Mucosa of descending colon (tissue), 3 donors: ENCODE data around the gene ATOH1. TPM values are rescaled to one million over a fixed set of nuclear protein-coding genes. Genes with fewer than 3 reads are reported as not detected.

Experiments used
- ATAC-seq: fragments of 200-7000 bp; cut with Tn5 transposase; one replicate; pipeline ENCODE4 v1.9.1; 2020; ENCODE audit warnings: mild to moderate bottlenecking, moderate library complexity
- DNase-seq, 3 donors: peaks; one replicate each; pipeline ENCODE4 v3.0.0-alpha.2; 2020
- H3K36me3 ChIP-seq: fragments of 200-600 bp; one replicate; pipeline ENCODE4 v1.8.0; 2021; ENCODE audit warnings: low read depth, mild to moderate bottlenecking
- H3K4me1 ChIP-seq: fragments of 200-600 bp; one replicate; pipeline ENCODE4 v1.8.0; 2021; ENCODE audit warnings: low read depth, mild to moderate bottlenecking
- H3K4me3 ChIP-seq: fragments of 200-600 bp; one replicate; pipeline ENCODE4 v1.8.0; 2021; ENCODE audit warnings: mild to moderate bottlenecking
- H3K9me3 ChIP-seq: fragments of 200-600 bp; one replicate; pipeline ENCODE4 v1.8.0; 2021; ENCODE audit warnings: mild to moderate bottlenecking
- intact Hi-C, 2 donors: fragments of 100-400 bp; cut with DNase I in 1 of 2; cut with micrococcal nuclease in 1 of 2; formaldehyde crosslinking; loops; one replicate each; pipeline versions ENCODE4 v1.11.0 to v1.11.1; 2022; cut with DNase I, micrococcal nuclease
- total RNA-seq, 3 donors: library from RNA; stranded (reverse); fragmentation: NEBNext Ultra II Directional in 2 of 3; extraction: Animal tissue kit (Norgen Biotek cat#: 25700) in 2 of 3; gene quantifications; one replicate each; pipeline versions ENCODE4 v1.2.1 to v1.2.4, GENCODE V29; 2021 to 2023
- TF ChIP-seq, protein P1 (sequence below): fragments of 200-600 bp; IDR thresholded peaks from one replicate; pipeline ENCODE4 v1.8.0; 2022; ENCODE audit warnings: antibody characterized with exemption, mild to moderate bottlenecking
- donor health status: DM: no; HTN: no; CAD: no; lungs with moderate emphysema.
- donor health status: DM: no; HTN: no; CAD: no.
- donor health status: DM: no; HTN: yes; CAD: no.

Gene ATOH1
- total RNA-seq, 3 donors from 2014 or later, result 14.0 to 75.1 (median 43.9) TPM

GRCh38 chr4:93788712-93789111 is 39.8 kb upstream of the ATOH1 start:
- H3K36me3 ChIP-seq, result no peaks in the 10 kb centered on the region
- TF ChIP-seq, protein P1, sequence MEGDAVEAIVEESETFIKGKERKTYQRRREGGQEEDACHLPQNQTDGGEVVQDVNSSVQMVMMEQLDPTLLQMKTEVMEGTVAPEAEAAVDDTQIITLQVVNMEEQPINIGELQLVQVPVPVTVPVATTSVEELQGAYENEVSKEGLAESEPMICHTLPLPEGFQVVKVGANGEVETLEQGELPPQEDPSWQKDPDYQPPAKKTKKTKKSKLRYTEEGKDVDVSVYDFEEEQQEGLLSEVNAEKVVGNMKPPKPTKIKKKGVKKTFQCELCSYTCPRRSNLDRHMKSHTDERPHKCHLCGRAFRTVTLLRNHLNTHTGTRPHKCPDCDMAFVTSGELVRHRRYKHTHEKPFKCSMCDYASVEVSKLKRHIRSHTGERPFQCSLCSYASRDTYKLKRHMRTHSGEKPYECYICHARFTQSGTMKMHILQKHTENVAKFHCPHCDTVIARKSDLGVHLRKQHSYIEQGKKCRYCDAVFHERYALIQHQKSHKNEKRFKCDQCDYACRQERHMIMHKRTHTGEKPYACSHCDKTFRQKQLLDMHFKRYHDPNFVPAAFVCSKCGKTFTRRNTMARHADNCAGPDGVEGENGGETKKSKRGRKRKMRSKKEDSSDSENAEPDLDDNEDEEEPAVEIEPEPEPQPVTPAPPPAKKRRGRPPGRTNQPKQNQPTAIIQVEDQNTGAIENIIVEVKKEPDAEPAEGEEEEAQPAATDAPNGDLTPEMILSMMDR, result no peak
- DNase-seq, result no peak
- intact Hi-C loops, result loop anchor here in 1 of 2 donors (10.0 kb wide), 1 partner anchor 336 kb away; no protein-coding TSS in a partner anchor
- no peak overlapping the region for H3K4me3 ChIP-seq
- H3K4me1 ChIP-seq, result no peaks in the 10 kb centered on the region
- H3K9me3 ChIP-seq, result no peaks in the 10 kb centered on the region
- ATAC-seq, result no peak

GRCh38 chr4:93791570-93792195 is 36.9 kb upstream of the ATOH1 start:
- TF ChIP-seq, protein P1, result peak; percentile 34
- no peak overlapping the region for H3K4me3 ChIP-seq
- no peaks in the 10 kb centered on the region for H3K9me3 ChIP-seq
- H3K36me3 ChIP-seq, result no peaks in the 10 kb centered on the region
- intact Hi-C loops, result loop anchor here in 1 of 2 donors (10.0 kb wide), 1 partner anchor 333 kb away; no protein-coding TSS in a partner anchor
- ATAC-seq, result peak; percentile 90
- H3K4me1 ChIP-seq, result no peaks in the 10 kb centered on the region
- peak in 2 of 3 donors; percentile 36 to 73 for DNase-seq

DNA sequence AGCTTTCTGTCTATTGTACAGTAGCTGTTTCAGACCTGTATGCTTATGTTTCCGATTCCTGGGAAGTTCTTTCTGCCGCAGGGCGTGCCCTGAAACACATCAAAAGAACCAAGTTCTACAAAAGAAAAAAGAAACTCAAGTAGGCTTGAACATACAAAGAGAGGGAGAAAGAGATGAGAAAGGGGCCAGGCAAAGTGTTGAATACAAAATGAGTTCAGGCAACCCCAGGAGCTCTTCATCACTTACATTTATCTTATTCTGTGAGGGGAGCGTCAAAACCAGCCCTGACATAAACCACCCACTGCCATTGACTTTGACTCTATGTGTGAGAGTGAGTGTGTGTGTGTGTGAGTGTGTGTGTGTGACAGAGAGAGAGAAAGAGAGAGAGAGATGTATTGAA is 26.5 kb upstream of the ATOH1 start:
- Histone ChIP-seq H3K4me1 (no peaks in the 10 kb centered on the region), H3K9me3 (no peaks in the 10 kb centered on the region), H3K36me3 (no peaks in the 10 kb centered on the region), H3K4me3 (no peak overlapping the region)
- DNase-seq (no peak), ATAC-seq (no peak)
- TF ChIP-seq, protein P1, result no peak
- intact Hi-C loops, result no loop called here

DNA sequence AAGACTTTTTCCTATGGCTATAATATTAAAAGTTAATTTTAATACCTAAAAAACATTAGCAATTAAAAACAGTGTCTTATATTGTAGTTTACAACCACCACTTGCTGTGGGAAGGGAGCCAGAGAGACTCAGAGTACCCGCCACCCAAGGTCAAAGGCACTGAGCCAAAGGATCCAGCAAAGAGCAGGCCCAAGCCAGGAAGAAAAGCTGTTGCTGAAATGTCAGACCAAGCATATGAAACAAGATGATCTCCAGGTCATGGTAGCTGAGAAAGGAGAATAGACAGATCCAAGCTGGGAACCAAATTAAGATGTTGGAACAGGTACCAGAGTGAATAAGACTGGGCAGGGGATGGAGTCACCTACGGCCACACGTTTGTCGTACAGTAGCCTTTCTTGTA is 18.8 kb upstream of the ATOH1 start:
- DNase-seq, result peak in 2 of 3 donors; percentile 34 to 63
- ATAC-seq, result no peak
- intact Hi-C loops, result no loop called here
- Histone ChIP-seq H3K9me3 (no peaks in the 10 kb centered on the region), H3K36me3 (no peaks in the 10 kb centered on the region), H3K4me1 (no peaks in the 10 kb centered on the region), H3K4me3 (no peak overlapping the region)
- TF ChIP-seq, protein P1, result no peak

DNA sequence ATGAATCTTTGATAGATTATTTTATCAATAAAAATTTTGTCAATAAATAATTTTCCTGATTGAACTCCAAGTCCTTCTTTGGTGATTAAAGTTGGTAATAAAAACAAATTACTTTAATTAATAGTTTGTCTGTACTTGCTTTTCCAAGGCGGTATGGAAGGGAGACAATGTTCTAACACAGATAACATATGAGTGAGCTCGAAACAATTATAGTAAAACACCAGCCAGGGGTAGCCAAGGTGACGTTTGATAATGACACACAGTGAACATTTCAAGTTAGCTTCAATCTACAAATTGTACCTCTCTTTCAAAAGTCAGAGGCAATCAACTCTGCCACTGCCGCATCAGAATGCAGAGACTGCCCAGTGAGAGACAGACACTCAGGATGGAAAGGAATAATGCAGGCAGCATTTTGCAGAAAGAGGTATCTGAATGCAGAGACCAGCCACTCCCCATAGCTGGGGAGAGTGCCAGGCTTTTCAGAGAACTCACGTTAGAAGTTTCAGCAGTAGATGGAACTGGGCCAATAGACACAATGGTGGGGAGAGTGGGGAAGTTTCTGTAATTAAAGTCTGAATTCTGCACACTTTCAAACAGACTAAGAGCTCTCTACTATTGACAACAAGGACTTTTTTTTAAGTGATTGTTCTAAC is 18.1 kb upstream of the ATOH1 start:
- intact Hi-C loops, result no loop called here
- DNase-seq (peak in 1 of 3 donors; percentile 63), ATAC-seq (peak; percentile 60)
- H3K36me3 ChIP-seq, result no peaks in the 10 kb centered on the region
- H3K4me3 ChIP-seq, result no peak overlapping the region
- H3K9me3 ChIP-seq, result no peaks in the 10 kb centered on the region
- H3K4me1 ChIP-seq, result no peaks in the 10 kb centered on the region
- TF ChIP-seq, protein P1, result no peak
